HG02870 (cell line): Measurements from ENCODE around the gene AFAP1.

Experiments
- ATAC-seq: cut with Tn5 transposase; IDR thresholded peaks from one replicate; pipeline ENCODE4 v1.9.1; 2021; ENCODE audit warnings: mild to moderate bottlenecking, moderate library complexity; ENCODE audit not compliant: unreplicated experiment

Gene AFAP1

DNA sequence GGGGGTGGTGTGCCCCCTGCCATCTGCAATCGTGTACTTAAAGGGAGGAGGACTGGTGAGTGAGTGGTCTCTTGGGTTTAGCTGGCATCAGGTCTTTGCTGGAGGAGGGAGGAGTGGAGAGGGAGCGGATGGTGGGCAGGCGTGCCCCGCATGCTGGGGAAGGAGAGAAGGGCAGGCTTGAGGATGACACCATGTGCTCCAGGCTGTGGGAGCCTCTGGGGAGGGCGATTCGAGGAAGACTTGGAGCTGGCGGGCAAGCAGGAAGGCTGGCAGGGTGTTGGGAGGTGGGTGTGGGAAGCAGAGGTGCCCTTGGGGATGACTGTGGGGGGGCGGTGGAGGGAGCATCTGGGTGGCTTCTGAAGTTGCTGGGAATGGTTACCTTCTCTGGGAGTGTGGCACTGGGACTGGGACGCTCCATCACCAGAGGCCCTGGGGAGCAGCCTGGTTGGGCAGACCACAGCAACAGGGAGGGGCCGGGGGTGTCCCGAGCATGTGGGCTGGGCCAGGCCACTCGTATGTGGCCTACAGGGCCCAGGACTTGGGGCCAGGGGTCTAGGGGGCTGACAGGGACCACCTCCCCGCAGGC, 30.8 kb upstream of the AFAP1 start:
- no peak for ATAC-seq

DNA sequence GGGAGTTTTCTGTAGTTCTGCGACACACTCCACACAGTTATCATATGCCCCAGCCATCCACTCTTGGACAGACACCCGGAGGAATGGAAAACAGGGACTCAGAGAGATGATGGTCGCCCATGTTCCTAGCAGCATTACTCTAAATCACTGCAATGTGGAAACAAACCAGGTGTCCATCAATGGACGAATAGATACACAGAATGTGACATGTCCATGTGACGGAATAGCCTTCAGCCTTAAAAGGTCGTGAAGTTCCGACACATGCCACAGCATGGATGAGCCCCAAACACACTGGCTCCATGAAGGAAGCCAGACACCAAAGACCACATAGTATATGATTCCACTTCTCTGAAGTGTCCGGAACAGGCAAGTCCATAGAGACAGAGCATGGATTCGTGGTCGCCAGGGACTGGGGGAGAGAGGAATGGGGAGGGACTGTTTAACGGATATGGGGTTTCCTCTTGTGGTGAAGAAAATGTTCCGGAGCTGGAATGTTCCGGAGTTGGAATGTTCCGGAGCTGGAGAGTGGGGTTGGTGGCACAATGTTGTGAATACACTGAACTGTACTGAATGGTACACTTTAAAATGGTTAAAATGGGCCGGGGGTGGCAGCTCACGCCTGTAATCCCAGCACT, 28.7 kb upstream of the AFAP1 start:
- no peak for ATAC-seq

DNA sequence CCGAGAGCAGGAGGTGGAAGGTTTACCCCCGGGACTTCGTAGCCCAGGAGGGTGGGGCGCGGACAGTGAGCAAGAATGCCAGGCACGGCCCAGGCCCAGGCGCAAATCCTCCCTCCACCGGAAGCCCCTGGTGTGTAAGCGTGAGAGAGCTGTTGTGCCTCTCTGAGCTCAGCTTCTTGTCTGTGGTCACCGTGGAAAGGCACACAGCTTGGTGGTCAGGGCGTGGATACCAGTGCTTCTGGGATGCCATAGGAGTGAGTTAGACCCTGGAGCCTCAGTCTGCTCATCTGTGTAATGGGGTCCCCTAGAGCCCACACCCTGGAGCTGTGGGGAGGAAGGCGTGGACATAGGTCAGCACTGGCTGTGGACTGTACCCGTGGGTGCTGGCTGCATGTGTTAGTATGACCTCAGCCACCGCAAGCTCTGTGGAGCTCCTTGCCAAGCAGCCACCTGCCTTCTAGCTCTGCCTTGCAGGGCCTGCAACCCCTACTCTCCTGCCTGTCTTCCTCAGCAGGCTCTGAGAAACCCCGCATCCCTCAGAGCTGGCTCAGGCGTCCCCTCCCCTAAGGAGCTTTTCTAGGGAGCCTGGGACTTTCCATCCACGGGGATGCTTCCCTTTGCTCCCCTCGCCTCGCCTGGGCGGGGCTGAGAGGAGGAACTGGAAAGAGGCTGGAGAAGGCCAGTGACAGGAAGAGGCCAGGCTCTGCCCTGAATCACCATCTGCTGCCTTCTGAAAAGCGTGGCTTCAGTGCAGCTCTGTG, 28.0 kb upstream of the AFAP1 start:
- no peak for ATAC-seq

DNA sequence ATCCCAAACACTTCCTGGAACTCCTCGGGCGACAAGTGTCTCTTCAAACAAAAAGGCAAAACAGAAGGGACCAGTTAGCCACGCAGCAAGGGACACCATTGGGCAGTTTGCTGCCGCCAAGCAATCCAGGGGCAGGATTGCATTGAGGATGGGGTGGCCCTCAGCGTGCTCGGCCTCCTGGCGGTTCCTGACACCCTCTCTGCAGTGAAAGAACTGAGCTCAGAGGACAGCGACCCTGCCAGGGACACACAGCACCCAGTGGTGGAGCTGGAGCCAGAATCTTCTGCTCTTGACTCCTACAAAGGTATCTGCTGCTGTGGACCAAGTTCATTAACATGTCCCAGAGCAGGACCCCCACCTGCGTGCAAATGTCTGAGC, 27.4 kb upstream of the AFAP1 start:
- ATAC-seq = no peak

DNA sequence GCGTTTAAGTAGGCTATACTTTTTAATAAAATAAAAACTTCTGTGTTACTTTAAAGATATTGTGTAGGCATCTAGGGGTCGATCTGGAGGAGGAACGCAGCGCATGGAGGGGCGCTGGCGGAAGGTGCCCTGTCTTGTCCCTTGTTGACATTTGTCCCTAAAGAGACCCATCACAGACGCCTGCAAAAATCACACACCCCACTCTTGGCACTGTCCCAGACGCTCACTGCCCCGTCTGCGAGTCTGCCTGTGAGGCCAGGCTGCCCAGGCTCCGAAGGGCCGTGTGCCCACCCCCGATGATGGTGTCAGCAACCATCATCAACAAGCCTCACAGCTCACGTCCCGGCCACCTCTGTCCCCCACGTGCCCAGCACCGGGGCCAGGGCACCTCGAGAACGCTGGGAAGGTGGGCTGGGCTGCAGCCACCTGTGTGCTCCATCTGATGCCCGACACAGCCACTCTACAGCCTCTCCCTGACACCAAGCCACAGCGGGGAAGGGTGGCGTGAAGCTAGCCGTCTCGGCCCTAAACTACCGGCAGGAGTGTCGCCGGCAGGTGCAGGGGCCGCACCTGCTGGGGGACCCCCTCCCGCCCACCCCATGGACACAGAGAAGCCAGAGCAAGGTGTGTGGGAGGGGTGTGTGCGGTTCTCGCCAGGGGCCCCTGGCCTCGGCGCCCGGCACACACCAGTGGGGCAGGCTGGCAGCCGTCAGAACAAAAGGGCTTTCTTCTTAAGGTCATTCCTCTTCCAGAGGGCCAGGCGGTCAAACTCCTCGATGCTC, 26.8 kb upstream of the AFAP1 start:
- no peak for ATAC-seq

DNA sequence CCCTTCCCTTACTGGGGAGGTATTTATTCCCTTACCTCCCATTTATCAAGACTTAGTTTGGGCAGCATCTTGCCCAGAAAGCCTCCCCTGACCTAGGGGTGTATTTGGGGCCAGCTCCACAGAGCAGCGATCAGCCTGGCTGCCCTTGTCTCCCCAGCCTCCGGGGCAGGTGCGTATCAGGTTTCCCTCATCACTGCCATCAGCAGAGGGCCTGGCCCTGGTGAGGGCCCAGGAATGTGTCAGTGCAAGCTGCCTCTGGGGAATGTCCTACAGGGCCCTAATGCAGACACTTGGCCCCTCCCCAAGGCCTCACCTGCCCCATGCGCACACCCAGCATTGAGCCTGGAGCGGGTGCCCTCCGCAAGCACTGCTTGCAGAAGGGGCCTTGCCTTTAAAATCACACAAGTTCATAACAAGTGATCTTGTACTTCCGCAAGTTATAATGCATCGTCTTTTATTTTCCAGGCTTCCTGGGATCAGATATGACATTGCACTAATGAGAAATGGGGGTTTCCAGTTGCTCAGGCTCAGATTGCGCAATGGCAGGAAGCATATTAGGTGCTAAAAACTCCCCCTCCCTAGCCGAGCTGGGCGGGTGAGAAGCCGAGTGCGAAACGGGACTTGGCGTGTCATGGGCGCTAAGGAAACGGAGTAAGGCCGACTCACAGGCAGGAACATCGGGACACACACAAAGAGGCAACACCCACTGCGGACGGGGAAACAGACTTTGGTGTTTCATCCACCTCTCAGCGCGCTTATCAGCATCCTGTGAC, 25.4 kb upstream of the AFAP1 start:
- ATAC-seq = no peak

DNA sequence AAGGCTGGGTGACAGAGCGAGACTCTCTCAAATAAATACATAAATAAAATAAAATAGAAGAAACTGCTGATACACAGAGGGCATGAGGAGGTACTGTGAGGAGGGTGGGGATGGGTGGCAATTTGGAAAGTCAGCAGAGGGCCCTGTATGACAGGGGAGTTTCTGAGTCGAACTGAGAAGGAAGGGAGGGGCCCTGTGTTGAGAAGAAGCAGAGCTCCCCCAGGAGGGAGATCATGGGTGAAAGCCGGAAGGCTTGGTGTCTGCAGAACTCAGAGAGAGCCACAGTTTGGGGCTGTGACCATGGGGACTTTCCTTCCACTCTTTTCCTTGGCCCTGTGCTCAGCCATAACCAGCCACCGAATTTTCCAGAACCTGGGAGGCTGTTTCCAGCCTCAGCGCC, 24.8 kb upstream of the AFAP1 start:
- ATAC-seq = no peak

DNA sequence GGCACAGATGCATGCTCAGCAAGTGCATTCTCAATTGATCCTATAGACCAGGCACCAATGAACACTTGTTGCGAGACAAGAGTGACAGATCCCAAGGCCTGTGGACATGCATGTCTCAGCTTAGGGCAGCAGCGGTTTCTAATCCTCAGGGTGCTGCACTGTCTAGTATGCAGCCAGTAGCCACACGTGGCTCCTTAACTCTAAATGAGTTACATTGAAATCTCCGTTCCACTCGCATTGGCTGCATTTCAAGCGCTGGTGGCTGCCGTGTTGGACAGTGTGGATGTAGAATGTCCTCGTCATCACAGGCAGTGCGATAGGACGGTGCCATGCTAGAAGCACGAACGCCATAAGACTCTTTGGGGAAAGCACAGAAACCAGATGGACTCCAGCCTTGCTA, 24.0 kb upstream of the AFAP1 start:
- no peak for ATAC-seq

DNA sequence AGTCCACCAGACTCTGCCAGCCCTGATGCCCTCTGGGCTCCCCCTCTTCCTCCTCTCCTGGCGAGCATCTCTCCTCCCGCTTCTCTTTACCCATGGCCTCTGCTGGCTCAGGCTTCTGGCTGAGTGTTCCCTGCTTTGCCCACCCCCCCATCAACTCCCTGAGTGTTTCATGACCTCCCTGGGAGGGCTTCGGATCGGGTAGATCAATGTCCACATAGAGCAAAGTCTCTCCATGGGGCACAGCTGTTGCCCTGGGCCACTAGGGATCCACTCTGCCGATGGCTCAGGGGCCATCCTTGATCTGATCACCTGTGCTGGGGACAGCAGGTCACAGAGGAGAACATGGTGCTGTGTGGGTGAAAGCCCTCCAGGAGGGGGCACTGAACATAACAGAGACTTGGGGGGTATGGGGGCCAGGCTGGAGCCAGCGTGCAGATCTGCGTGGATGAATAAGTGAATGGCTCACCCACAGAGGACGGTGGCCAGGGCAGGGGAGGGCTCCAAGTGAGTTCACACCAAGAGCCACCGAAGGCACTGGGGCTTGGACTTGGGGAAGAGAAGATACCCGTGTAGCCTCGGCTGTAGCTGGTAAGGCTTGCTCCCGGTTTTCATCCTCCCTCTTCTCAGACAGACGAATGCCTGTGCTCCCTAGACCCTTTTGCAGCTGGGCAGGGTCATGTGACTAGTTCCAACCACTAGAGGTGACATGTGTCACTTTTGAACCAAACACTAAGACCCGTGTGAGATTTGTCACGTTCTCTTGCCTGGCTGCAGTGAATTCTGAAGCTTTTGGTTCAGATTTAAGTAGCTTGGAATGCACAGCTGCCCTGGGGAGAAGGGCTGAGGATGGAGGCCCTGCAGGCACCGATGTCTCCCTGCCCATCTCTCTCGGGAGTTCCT, 23.2 kb upstream of the AFAP1 start:
- ATAC-seq = no peak

DNA sequence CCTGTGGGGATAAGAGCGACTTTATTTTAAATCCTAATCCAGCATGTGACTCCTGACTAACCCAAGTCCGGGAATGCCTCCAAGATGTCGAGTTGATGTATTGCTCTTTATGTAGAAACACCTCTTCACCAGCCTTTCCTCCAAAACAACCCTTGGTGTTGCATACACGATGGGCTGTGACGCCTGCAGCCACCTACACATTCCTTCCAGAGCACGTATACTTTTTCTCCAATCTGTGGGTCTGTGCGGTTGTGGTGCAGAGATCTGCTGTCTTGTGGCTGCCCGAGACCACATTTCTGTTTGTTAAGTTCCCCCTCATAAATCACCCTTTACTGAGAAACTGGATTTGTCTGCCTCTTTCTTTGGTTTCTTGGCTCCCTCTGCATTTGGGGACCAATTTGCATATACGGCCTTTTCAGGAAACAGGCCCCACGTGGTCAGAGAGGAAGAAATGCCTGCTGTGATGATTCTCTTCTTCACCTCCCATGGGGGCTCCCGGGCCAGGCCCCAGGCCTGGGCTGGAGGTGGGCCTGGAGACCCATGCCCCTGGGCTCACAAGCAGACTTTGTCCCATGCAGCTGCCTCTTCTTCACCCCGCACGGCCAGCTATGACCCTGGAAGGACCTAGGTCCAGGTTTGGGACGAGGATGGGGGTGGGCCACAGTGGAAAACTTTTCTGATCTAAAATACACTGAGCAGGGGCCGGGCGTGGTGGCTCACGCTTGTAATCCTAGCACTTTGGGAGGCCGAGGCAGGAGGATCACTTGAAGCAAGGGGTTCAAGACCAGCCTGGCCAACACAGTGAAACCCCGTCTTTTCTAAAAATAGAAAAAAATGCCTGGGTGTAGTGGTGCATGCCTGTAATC, 21.4 kb upstream of the AFAP1 start:
- peak; percentile 57 for ATAC-seq

DNA sequence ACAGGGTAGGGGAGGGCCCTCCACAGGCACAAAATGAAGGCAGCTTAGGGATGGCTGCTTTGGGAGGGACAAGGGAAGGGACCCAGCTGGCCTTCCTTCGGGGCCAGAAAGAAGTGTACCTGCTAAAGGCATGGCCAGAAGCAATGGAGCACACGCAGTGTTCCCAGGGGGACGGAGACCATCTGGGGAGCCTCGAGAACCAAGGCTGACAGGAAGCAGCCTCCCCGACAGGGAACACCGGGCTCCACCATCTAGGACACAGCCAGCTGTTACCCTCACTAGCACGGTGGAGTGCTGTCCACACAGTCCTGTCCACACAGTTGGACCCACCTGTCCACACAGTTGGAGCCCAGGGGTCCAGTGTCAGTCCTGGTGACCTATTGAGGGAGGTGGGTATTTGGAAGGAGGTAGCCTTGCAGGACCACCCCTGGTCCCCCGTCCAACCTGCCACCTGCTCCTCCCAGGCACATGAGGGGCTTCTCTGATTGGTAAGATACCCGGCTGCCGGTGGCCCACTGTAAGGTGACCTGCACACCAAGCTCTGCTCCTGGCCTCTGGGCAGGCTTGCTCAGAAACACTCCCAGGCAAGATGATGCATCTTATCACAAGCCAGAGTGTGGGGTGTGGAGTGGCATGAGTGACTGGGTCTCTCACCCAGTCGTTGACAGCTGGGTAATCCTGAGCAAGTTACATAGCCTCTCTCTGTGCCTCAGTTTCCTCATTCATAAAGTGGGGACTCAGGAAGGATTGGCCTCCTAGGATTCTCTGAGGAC, 20.5 kb upstream of the AFAP1 start:
- no peak for ATAC-seq

DNA sequence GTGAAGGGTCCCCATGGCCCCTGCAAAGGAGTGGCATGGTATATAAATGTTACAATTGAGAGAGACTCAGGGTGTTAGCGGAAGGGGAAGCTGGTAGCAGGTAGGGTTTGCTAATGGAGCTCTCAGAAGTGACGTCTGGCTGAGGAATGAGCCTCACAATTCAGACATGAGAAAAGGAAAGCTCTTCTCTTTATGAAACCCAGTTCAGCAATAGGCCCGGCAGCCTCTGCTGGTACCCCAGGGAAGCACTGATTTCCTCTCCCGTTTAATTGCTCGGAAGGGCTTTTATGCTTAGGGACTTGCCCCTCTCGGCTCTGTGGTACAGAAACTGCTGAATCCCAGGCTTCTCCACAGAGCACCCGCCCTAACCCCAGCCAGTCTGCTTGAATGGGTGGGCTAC, 19.4 kb upstream of the AFAP1 start:
- ATAC-seq = no peak

DNA sequence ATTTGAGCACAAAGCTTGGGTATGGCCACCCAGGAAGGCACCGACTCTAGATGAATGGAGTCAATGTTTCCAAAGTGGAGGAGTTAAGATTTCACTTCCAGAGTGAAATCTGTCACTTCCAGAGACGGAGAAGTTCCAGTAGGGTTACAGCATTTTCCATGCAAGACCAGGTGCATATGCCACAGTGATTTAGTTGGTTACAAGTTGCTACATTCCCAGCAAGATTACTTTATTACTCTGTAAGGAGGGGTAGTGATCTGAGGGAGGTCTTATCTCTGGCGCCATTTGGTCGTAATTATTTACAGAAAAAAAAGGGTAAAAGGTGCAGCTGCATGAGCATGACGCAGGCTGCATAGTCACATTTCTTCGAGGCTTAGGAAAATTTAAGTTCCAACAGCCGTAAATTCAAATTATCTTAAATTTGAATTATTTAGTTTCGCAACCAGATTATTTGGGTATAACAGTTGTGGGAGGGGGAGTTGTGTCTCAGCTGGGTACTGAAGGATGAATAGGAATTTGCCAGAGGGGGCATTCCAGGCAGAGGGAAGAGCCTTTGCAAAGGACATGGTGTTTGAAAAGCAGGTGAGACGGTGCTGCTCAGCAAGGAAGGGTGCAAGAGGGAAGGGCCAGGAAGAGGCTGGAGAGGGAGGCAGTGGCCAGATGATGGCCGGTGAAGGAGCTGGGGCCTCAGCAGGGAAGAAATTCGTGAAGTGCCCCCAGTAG, 17.4 kb upstream of the AFAP1 start:
- no peak for ATAC-seq

DNA sequence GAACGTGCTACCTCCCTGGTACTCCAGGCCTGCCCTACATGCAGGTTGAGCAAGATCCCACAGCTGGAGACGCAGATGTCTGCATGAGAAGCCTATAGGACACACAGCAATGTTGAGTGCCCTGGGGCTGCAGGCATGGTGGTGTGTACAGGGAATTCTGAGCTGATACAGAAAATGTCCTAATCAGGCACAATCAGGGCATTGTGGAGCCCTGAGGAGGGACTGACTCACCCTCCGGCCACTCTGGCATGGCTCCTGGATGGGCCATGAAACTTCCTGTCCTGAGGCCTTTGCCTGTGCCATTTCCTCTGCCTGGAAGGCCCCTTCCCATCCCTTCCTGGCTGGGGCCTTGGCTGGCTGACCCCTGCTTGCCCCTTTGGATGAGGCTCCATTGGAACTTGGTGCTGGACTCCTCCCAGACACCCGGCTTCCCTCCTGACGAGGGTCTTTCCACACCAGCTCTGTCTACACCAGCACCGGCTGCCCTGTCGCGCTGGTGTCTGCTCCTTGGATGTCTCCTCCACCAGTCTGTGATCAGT, 16.7 kb upstream of the AFAP1 start:
- ATAC-seq = no peak

DNA sequence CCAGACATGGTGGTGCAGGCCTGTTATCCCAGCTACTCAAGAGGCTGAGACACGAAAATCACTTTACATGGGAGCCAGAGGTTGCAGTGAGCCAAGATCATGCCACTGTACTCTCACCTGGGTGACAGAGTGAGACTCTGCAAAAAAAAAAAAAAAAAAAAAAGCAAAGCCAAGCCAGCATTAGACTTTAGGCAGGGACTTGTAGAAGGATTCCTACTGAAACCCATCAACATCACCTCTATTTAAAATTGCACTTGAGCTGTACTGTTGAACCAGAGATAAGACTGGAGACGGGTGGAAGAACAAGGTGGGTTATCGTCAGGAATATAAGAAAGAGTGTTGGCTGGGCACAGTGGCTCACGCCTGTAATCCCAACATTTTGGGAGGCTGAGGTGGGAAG, 15.7 kb upstream of the AFAP1 start:
- ATAC-seq = no peak

DNA sequence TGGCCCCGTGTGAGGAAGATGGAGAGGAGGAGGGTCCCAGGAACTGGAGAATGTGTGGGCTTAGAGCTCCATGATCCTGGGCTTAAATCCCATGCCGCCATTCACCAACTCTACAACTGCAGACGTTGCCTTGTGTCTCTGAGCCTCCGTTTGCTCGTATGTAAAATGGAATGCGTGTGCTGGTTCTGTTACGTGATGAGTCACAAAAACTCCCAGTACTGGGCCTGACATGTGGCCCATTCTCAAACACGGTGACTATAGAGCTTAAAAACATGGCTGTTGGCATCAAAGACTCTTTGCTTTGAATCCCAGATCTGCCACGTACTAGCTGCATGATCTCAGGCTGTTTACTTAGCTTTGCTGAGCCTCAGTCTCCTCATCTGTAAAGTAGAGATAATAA, 13.0 kb upstream of the AFAP1 start:
- no peak for ATAC-seq
